Heart left ventricle (tissue), 16 donors: ENCODE measurements around the gene RTN4RL2. TPM values are rescaled to one million over a fixed set of nuclear protein-coding genes. Genes with fewer than 3 reads are reported as not detected.

Experiments used
- ATAC-seq, 4 donors: fragments of 200-7000 bp; cut with Tn5 transposase; one replicate each; pipeline ENCODE4 v1.9.1; 2020 to 2022; ENCODE audit warnings: moderate library complexity in 4 of 4, mild to moderate bottlenecking in 3 of 4, moderate number of reproducible peaks in 1 of 4
- DNase-seq, 5 donors: peaks; one replicate each; pipeline ENCODE4 v3.0.0-alpha.2; 2020
- H3K27ac ChIP-seq, 12 donors: fragments of 200-600 bp; sonication (generic) in 4 of 12; one replicate each; pipeline versions ENCODE4 v1.5.0 to v1.8.0; 2016 to 2022; ENCODE audit warnings: mild to moderate bottlenecking in 2 of 12
- H3K27me3 ChIP-seq, 9 donors: fragments of 200-600 bp; sonication (generic) in 2 of 9; one replicate each; pipeline versions ENCODE4 v1.5.1 to v1.8.0; 2016 to 2022; ENCODE audit warnings: mild to moderate bottlenecking in 3 of 9
- H3K36me3 ChIP-seq, 9 donors: fragments of 200-600 bp; sonication (generic) in 2 of 9; one replicate each; pipeline versions ENCODE4 v1.5.0 to v1.8.0; 2018 to 2022; ENCODE audit warnings: mild to moderate bottlenecking in 2 of 9
- H3K4me1 ChIP-seq, 12 donors: fragments of 200-600 bp; sonication (generic) in 4 of 12; one replicate each; pipeline versions ENCODE4 v1.5.0 to v1.8.0; 2016 to 2022; ENCODE audit warnings: mild to moderate bottlenecking in 3 of 12
- H3K4me3 ChIP-seq, 12 donors: fragments of 200-600 bp; sonication (generic) in 4 of 12; one replicate each; pipeline versions ENCODE4 v1.5.0 to v1.8.0; 2017 to 2022; ENCODE audit warnings: mild to moderate bottlenecking in 9 of 12, moderate library complexity in 4 of 12
- H3K9me3 ChIP-seq, 12 donors: fragments of 200-600 bp; sonication (generic) in 4 of 12; one replicate each; pipeline versions ENCODE4 v1.5.0 to v1.8.0; 2016 to 2022; ENCODE audit warnings: mild to moderate bottlenecking in 1 of 12
- CTCF ChIP-seq, 12 donors: fragments of 200-600 bp; sonication (generic) in 4 of 12; IDR thresholded peaks; one replicate each; pipeline versions ENCODE4 v1.5.0 to v1.8.0; 2018 to 2022; ENCODE audit warnings: antibody characterized with exemption in 12 of 12, mild to moderate bottlenecking in 5 of 12
- POLR2A ChIP-seq, 2 donors: fragments of 450-650 bp; IDR thresholded peaks; one replicate each; pipeline ENCODE4 v1.6.1; 2017; ENCODE audit warnings: antibody characterized with exemption in 2 of 2, mild to moderate bottlenecking in 2 of 2, moderate library complexity in 2 of 2
- WGBS, 4 donors: extraction: QIAGEN DNeasy Blood & Tissue Kit in 2 of 4; methylation state at CpG; one replicate each; pipeline versions ENCODE4 v1.1.5 to v1.1.7; 2013 to 2018; 5-methylcytosine and 5-hydroxymethylcytosine counted together
- intact Hi-C, 10 donors: fragments of 100-400 bp; cut with DNase I; formaldehyde crosslinking; loops; one replicate each; pipeline versions ENCODE4 v1.11.1 to v1.14.2; 2022
- polyA plus RNA-seq, 2 donors: library from polyadenylated mRNA; stranded (reverse); fragments of 200-250 nt; gene quantifications; one replicate each; pipeline ENCODE4 v1.2.3, GENCODE V29; 2013
- total RNA-seq, 9 donors: library from RNA; depleted of rRNA in 2 of 9; stranded (reverse); fragments of >200 nt in 2 of 9; fragmentation: NEBNext Ultra II Directional in 3 of 9; extraction: Animal tissue kit (Norgen Biotek cat#: 25700) in 3 of 9; gene quantifications; one replicate each; pipeline versions ENCODE4 v1.1.0 to v1.2.4, GENCODE V29; 2016 to 2023
- donor health status: ischemic (EF 13 %, LVEDD 7.1; RV severe dilation, severe dysfunction).
- donor health status: healthy with polysubstance abuse.
- donor health status: DM: no; HTN: yes; CAD: no.
- donor health status: DM: no; HTN: no; CAD: no.
- donor health status: ischemic (EF 25% LVEDD 6.9; RV normal size, moderate dysfunction).
- donor health status: ischemic (EF 25% LVEDD 5.7; RV mildly dilated, moderate dysfunction).
- donor health status: healthy.
- donor health status: DM: yes; HTN: yes; CAD: no.
- donor health status: ischemic (EF 35%, LVEDD 5.7; RV mildly dilated, moderate dysfunction).
- donor health status: nonischemic (EF 11% LVEDD 7.7; RV severe dilation, severe dysfunction).
- donor health status: DM: yes; HTN: yes; CAD: no.
- donor health status: PGD.
- donor health status: ischemic (EF 29% LVEDD 5.4; RV normal size, mild dysfunction).
- donor health status: nonischemic (EF 23%, LVEDD 6.1; RV moderate dilation, normal function).

The RTN4RL2 gene
- total and polyA plus RNA-seq, 11 donors = 0.58 to 2.1 (median 1.1) TPM

DNA sequence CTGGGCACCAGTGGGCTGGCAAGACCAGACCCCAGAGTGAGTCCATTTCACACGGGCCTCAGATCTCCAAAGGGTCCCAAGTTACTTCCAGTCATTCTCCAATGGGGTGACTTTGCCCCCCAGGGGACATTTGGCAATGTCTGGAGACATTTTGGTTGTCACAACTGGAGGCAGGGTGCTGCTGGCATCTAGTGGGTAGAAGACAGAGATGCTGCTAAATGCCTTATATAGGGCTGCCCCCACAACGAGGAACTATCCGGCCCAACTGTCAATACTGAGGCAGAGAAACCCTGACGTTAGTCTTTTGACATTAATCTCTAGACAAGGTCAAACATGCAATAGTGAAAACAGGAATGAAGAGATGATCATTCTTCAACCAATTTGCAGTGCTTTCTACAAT lies 6.4 kb downstream of the RTN4RL2 start:
- intact Hi-C loops = no loop called here
- ATAC-seq (no peak), DNase-seq (no peak)
- WGBS, 4 donors = 49 to 61% (median 55%) methylated on average over 4 of the region's 4 CpGs
- peaks cover 0 to 12% (median 2%) of the 10 kb centered on the region in 9 donors for H3K27me3 ChIP-seq
- TF ChIP-seq CTCF (IDR thresholded peaks at IDR 0.05) (no peak), POLR2A (IDR thresholded peaks at IDR 0.05) (no peak)
- no peaks in the 10 kb centered on the region for H3K36me3 ChIP-seq
- no peak overlapping the region for H3K27ac ChIP-seq
- no peaks in the 10 kb centered on the region for H3K4me1 ChIP-seq
- H3K4me3 ChIP-seq = no peak overlapping the region
- H3K9me3 ChIP-seq = no peaks in the 10 kb centered on the region

GRCh38 chr11:57467508-57468157 lies 7.3 kb downstream of the RTN4RL2 start:
- Histone ChIP-seq H3K27me3 (peaks cover 0 to 5% (median 0%) of the 10 kb centered on the region in 9 donors), H3K4me3 (no peak overlapping the region), H3K4me1 (no peaks in the 10 kb centered on the region), H3K9me3 (no peaks in the 10 kb centered on the region), H3K27ac (no peak overlapping the region), H3K36me3 (no peaks in the 10 kb centered on the region)
- ATAC-seq (no peak), DNase-seq (no peak)
- intact Hi-C loops = no loop called here
- WGBS, 4 donors = 71 to 83% (median 80%) methylated on average over 23 of the region's 23 CpGs
- TF ChIP-seq CTCF (IDR thresholded peaks at IDR 0.05) = no peak
- TF ChIP-seq POLR2A (IDR thresholded peaks at IDR 0.05) = no peak

GRCh38 chr11:57468276-57468675 lies 7.9 kb downstream of the RTN4RL2 start:
- Histone ChIP-seq H3K36me3 (no peaks in the 10 kb centered on the region), H3K27ac (no peak overlapping the region), H3K27me3 (peaks cover 0 to 8% (median 0%) of the 10 kb centered on the region in 9 donors), H3K4me1 (no peaks in the 10 kb centered on the region), H3K4me3 (no peak overlapping the region), H3K9me3 (no peaks in the 10 kb centered on the region)
- 62 to 80% (median 67%) methylated on average over 4 of the region's 4 CpGs for WGBS, 4 donors
- TF ChIP-seq POLR2A (IDR thresholded peaks at IDR 0.05) = no peak
- TF ChIP-seq CTCF (IDR thresholded peaks at IDR 0.05) = no peak
- intact Hi-C loops = no loop called here
- no peak for DNase-seq
- no peak for ATAC-seq

DNA sequence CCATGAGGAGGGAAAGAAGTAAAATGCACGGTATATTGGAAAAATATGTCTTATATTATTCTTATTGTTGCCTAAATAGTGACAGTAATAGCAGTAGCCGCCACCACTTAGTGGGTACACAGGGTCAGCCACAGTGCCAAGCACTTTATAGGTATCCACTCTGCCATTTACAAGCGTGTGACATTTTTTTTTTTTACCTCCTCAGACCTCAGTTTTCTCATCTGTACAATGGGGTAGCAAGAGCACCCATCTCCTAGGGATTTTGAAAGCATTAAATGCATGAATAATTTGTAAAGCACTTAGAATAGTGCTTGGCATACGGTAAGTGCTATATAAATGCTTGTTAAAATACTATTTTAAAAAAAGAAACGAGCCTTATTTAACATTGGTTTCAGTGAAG lies 8.9 kb downstream of the RTN4RL2 start:
- intact Hi-C loops = no loop called here
- DNase-seq (no peak), ATAC-seq (no peak)
- H3K27ac ChIP-seq = no peak overlapping the region
- H3K9me3 ChIP-seq = no peaks in the 10 kb centered on the region
- H3K4me3 ChIP-seq = no peak overlapping the region
- TF ChIP-seq POLR2A (IDR thresholded peaks at IDR 0.05) (no peak), CTCF (IDR thresholded peaks at IDR 0.05) (no peak)
- peaks cover 0 to 6% (median 0%) of the 10 kb centered on the region in 12 donors for H3K4me1 ChIP-seq
- H3K36me3 ChIP-seq = no peaks in the 10 kb centered on the region
- 79 to 82% (median 79%) methylated on average over 5 of the region's 5 CpGs for WGBS, 4 donors
- peaks cover 0 to 8% (median 0%) of the 10 kb centered on the region in 9 donors for H3K27me3 ChIP-seq
